Measurements from ENCODE around the gene RIN2. TPM values are rescaled to one million over a fixed set of nuclear protein-coding genes. Genes with fewer than 3 reads are reported as not detected.

Gene RIN2
- total and polyA plus RNA-seq, 2 of the 13 experiments (the other 11 are each of a cell fraction or from before 2014, with no cell fraction given), result 2.5 to 5.1 TPM

- TF ChIP-seq MTF1 (CRISPR knock-in tag; IDR thresholded peaks at IDR 0.05), result no peak
Observed at GRCh38 chr20:19779634-19780033, 21.6 kb downstream of the RIN2 start (continued).

- H3K4me2 ChIP-seq (ENCODE audit: low read depth, low read length), result no peak overlapping the region
- H3K4me3 ChIP-seq (replicated peaks in 1 of 3; ENCODE audit: insufficient read depth in 1 of 3, low read depth in 2 of 3, low read length in 3 of 3), result no peak overlapping the region
- H3K9ac ChIP-seq (ENCODE audit: insufficient read depth, low read depth, low read length), result no peak overlapping the region
- intact Hi-C loops (cut with micrococcal nuclease; ENCODE audit: unreplicated experiment), result no loop called here
- no peak for FAIRE-seq
- no peaks in the 10 kb centered on the region for H3K27me3 ChIP-seq (ENCODE audit: control insufficient read depth in 1 of 2, insufficient read depth in 2 of 2, low read length in 2 of 2)
- H3K9me3 ChIP-seq (ENCODE audit: low read length), result no peaks in the 10 kb centered on the region
- ATAC-seq, result no peak
- H3K4me1 ChIP-seq (ENCODE audit: insufficient read depth, low read length), result peaks cover 20% of the 10 kb centered on the region
- in situ Hi-C loops (cut with HindIII; ENCODE audit: extremely low pct_ligation_motif_present, low pct_unique_long_range_greater_than_20kb), result no loop called here
- TF ChIP-seq MED1 (CRISPR knock-in tag; IDR thresholded peaks at IDR 0.05) (no peak), KDM4B (CRISPR knock-in tag; IDR thresholded peaks at IDR 0.05) (no peak)
- no peaks in the 10 kb centered on the region for H3K79me2 ChIP-seq (ENCODE audit: insufficient read depth, low read length)
- DNase-seq (ENCODE audit: low spot score), result no peak
- CTCF ChIA-PET (ENCODE audit: low intra/inter-chr PET ratio, low total read pairs), result no interaction called here
- BruUV-seq (replicated peaks), result no TSS peak
- WGBS (ENCODE audit: low lambda C conversion rate), result 49% methylated on average over 5 of the region's 5 CpGs
- H2AFZ ChIP-seq (ENCODE audit: low read length), result no peak overlapping the region
- POLR2A ChIA-PET, result interaction anchor here (1.5 to 1.8 kb wide), 2 partner anchors 21 to 23 kb away, joined by 5 to 6 read pairs; partner anchors contain the start of gene RIN2
- no peaks in the 10 kb centered on the region for H3K36me3 ChIP-seq (replicated peaks in 1 of 2; ENCODE audit: control insufficient read depth in 1 of 2, insufficient read depth in 2 of 2, low read length in 2 of 2)
- no peak overlapping the region for H3K27ac ChIP-seq (ENCODE audit: extremely low read length, insufficient read depth, low read length)
- no peaks in the 10 kb centered on the region for H4K20me1 ChIP-seq (ENCODE audit: insufficient read depth, low read length)
Observed at GRCh38 chr20:19780261-19780660, 22.2 kb downstream of the RIN2 start.

- DNase-seq (ENCODE audit: low spot score) (no peak), ATAC-seq (no peak), FAIRE-seq (no peak)
- no peaks in the 10 kb centered on the region for H3K36me3 ChIP-seq (replicated peaks in 1 of 2; ENCODE audit: control insufficient read depth in 1 of 2, insufficient read depth in 2 of 2, low read length in 2 of 2)
- TF ChIP-seq MXI1 (IDR thresholded peaks at IDR 0.05; ENCODE audit: borderline replicate concordance, low read depth, low read length) (no peak), CEBPB (IDR thresholded peaks at IDR 0.05; ENCODE audit: borderline replicate concordance, low read depth, low read length) (peak; percentile 48; the same call in 1 of the 2 replicates), MNT (IDR thresholded peaks at IDR 0.05) (0 out of 2 replicates have a peak, but pooled peaks have one; percentile 25), FOXO4 (CRISPR knock-in tag; conservative IDR thresholded peaks at IDR 0.05) (0 out of 2 replicates have a peak, but pooled peaks have one; percentile 59), ZFP37 (CRISPR knock-in tag; IDR thresholded peaks at IDR 0.05; ENCODE audit: borderline replicate concordance) (no peak)
- no peaks in the 10 kb centered on the region for H3K9me3 ChIP-seq (ENCODE audit: low read length)
- ChIA-PET CTCF (ENCODE audit: low intra/inter-chr PET ratio, low total read pairs) (no interaction called here), POLR2A (no interaction called here)
- in situ Hi-C loops (cut with HindIII; ENCODE audit: extremely low pct_ligation_motif_present, low pct_unique_long_range_greater_than_20kb) (no loop called here), intact Hi-C loops (cut with micrococcal nuclease; ENCODE audit: unreplicated experiment) (no loop called here)
- H3K9ac ChIP-seq (ENCODE audit: insufficient read depth, low read depth, low read length), result no peak overlapping the region
- H3K79me2 ChIP-seq (ENCODE audit: insufficient read depth, low read length), result no peaks in the 10 kb centered on the region
- peaks cover 14% of the 10 kb centered on the region for H3K4me1 ChIP-seq (ENCODE audit: insufficient read depth, low read length)
- no peak overlapping the region for H3K27ac ChIP-seq (ENCODE audit: extremely low read length, insufficient read depth, low read length)
- H4K20me1 ChIP-seq (ENCODE audit: insufficient read depth, low read length), result no peaks in the 10 kb centered on the region
- WGBS (ENCODE audit: low lambda C conversion rate), result 61% methylated on average over 7 of the region's 7 CpGs
- no peak overlapping the region for H3K4me3 ChIP-seq (replicated peaks in 1 of 3; ENCODE audit: insufficient read depth in 1 of 3, low read depth in 2 of 3, low read length in 3 of 3)
- no peak overlapping the region for H3K4me2 ChIP-seq (ENCODE audit: low read depth, low read length)
- BruUV-seq (replicated peaks), result no TSS peak
- H2AFZ ChIP-seq (ENCODE audit: low read length), result no peak overlapping the region
- H3K27me3 ChIP-seq (ENCODE audit: control insufficient read depth in 1 of 2, insufficient read depth in 2 of 2, low read length in 2 of 2), result no peaks in the 10 kb centered on the region
Observed at GRCh38 chr20:19781235-19781634, 23.2 kb downstream of the RIN2 start.

Measured in HepG2 (cell line).